Colonic mucosa (tissue), 4 donors: ENCODE measurements around the gene OR56A5. TPM values are rescaled to one million over a fixed set of nuclear protein-coding genes. Genes with fewer than 3 reads are reported as not detected.

ENCODE experiments used
- DNase-seq: peaks from one replicate; pipeline ENCODE4 v3.0.0-alpha.2; 2020
- H3K27ac ChIP-seq: fragments of 200-600 bp; one replicate; pipeline ENCODE4 v1.8.0; 2021
- H3K27me3 ChIP-seq: fragments of 200-600 bp; one replicate; pipeline ENCODE4 v1.8.0; 2021
- H3K36me3 ChIP-seq: fragments of 200-600 bp; one replicate; pipeline ENCODE4 v1.8.0; 2021
- H3K4me1 ChIP-seq: fragments of 200-600 bp; one replicate; pipeline ENCODE4 v1.8.0; 2021; ENCODE audit warnings: mild to moderate bottlenecking
- H3K4me3 ChIP-seq: fragments of 200-600 bp; one replicate; pipeline ENCODE4 v1.8.0; 2021
- H3K9ac ChIP-seq, 2 donors: one replicate each; pipeline ENCODE4 v1.7.0; 2013; ENCODE audit warnings: control low read depth in 2 of 2, low read depth in 2 of 2, low read length in 2 of 2
- H3K9me3 ChIP-seq: fragments of 200-600 bp; one replicate; pipeline ENCODE4 v1.8.0; 2021
- CTCF ChIP-seq: fragments of 200-600 bp; IDR thresholded peaks from one replicate; pipeline ENCODE4 v1.8.0; 2022; ENCODE audit warnings: antibody characterized with exemption, mild to moderate bottlenecking
- intact Hi-C: fragments of 100-400 bp; cut with DNase I; formaldehyde crosslinking; loops from one replicate; pipeline ENCODE4 v1.14.1; 2022
- total RNA-seq, 2 donors: library from RNA; stranded (reverse); fragmentation: NEBNext Ultra II Directional in 1 of 2; extraction: Animal tissue kit (Norgen Biotek cat#: 25700) in 1 of 2; gene quantifications; one replicate each; pipeline ENCODE4 v1.2.1, GENCODE V29; 2021
- donor health status: healthy.
- donor health status: DM: no; HTN: no; CAD: no.
- donor health status: DM: no; HTN: no; CAD: no.

The OR56A5 gene
- total RNA-seq, 2 donors from 2014 or later, result not detected

DNA sequence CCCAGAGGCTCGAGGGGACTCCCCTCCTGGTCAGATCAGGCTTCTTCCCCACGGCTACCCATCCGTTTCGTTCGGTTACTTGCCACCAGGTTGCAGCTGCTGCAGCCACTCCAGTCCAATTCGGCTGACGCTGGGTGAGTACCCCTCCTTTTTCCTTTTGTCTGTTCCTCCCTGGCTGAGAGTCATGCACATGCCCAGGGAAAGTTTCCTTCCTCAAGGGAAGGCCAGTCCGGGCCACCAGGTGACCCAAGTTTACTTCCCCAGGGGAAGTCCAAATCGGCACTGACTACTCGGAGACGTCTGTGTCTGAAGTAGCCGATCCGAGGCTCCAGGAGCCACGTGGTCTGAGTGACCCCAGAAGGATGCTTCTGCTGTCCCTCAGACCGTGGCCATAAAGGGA lies 39.5 kb downstream of the OR56A5 start:
- intact Hi-C loops, result no loop called here
- no peaks in the 10 kb centered on the region for H3K9me3 ChIP-seq
- H3K27me3 ChIP-seq, result no peaks in the 10 kb centered on the region
- H3K4me3 ChIP-seq, result no peak overlapping the region
- H3K4me1 ChIP-seq, result no peaks in the 10 kb centered on the region
- TF ChIP-seq CTCF, result no peak
- no peak for DNase-seq
- H3K27ac ChIP-seq, result no peak overlapping the region
- no peaks in the 10 kb centered on the region for H3K36me3 ChIP-seq
- H3K9ac ChIP-seq, result no peak overlapping the region

- no peak for TF ChIP-seq CTCF
- Histone ChIP-seq H3K4me3 (no peak overlapping the region), H3K4me1 (no peaks in the 10 kb centered on the region), H3K9me3 (no peaks in the 10 kb centered on the region), H3K27ac (no peak overlapping the region), H3K36me3 (no peaks in the 10 kb centered on the region), H3K9ac (no peak overlapping the region), H3K27me3 (no peaks in the 10 kb centered on the region)
- DNase-seq, result no peak
- intact Hi-C loops, result no loop called here
Measured at GRCh38 chr11:5928271-5928670, 40.0 kb downstream of the OR56A5 start.

GRCh38 chr11:5923794-5924193 lies 44.5 kb downstream of the OR56A5 start:
- no peak overlapping the region for H3K9ac ChIP-seq
- H3K4me3 ChIP-seq, result no peak overlapping the region
- no peaks in the 10 kb centered on the region for H3K4me1 ChIP-seq
- no peaks in the 10 kb centered on the region for H3K36me3 ChIP-seq
- H3K27ac ChIP-seq, result no peak overlapping the region
- no peak for TF ChIP-seq CTCF
- intact Hi-C loops, result no loop called here
- DNase-seq, result no peak
- H3K9me3 ChIP-seq, result no peaks in the 10 kb centered on the region
- no peaks in the 10 kb centered on the region for H3K27me3 ChIP-seq

GRCh38 chr11:5923427-5923776 lies 44.9 kb downstream of the OR56A5 start:
- TF ChIP-seq CTCF, result no peak
- Histone ChIP-seq H3K27ac (no peak overlapping the region), H3K9ac (no peak overlapping the region), H3K27me3 (no peaks in the 10 kb centered on the region), H3K4me1 (no peaks in the 10 kb centered on the region), H3K36me3 (no peaks in the 10 kb centered on the region), H3K4me3 (no peak overlapping the region), H3K9me3 (no peaks in the 10 kb centered on the region)
- no peak for DNase-seq
- intact Hi-C loops, result no loop called here

DNA sequence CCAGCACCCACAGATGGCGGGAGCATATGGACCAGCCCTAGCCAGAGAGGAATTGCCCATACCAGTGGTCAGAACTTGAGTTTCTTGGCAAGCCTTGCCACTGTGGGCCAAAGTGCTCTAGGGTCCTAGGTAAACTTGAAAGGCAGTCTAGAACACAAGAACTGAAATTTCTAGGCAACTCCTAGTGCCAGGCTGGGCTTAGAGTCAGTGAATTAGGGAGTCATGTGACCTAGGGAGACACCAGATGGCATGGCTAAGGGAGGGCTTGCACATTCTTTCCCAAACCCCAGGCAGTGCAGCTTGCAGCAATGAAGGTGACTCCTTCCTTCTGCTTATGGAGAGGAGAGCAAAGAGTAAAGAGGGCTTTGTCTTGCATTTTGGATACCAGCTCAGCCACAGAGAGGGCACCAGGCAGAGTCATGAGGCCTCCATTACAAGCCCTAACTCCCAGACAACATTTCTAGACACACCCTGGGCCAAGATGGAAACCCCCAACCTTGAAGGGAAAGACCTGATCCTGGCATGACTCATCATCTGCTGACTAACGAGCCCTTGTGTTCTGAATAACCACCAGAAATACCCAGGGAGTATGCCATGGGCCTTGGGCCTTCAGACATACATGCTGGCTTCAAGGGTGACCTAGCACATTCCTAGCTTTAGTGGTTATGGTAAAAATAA lies 45.4 kb downstream of the OR56A5 start:
- no peak overlapping the region for H3K9ac ChIP-seq
- TF ChIP-seq CTCF, result no peak
- no peak overlapping the region for H3K4me3 ChIP-seq
- H3K27me3 ChIP-seq, result no peaks in the 10 kb centered on the region
- no peaks in the 10 kb centered on the region for H3K36me3 ChIP-seq
- no peaks in the 10 kb centered on the region for H3K9me3 ChIP-seq
- DNase-seq, result no peak
- no peaks in the 10 kb centered on the region for H3K4me1 ChIP-seq
- intact Hi-C loops, result no loop called here
- H3K27ac ChIP-seq, result no peak overlapping the region

Other genes with a start within 250 kb of the OR56A5 start
- not detected for gene OR56B1, start 232.0 kb downstream of the OR56A5 start, total RNA-seq
- gene OR52N4, start 214.3 kb downstream of the OR56A5 start, total RNA-seq, result not detected
- gene OR52N5, start 185.1 kb downstream of the OR56A5 start, total RNA-seq, result not detected
- not detected for gene OR52N1, start 177.2 kb downstream of the OR56A5 start, total RNA-seq
- not detected for gene OR52N2, start 159.6 kb downstream of the OR56A5 start, total RNA-seq
- gene OR52E6, start 126.6 kb downstream of the OR56A5 start, total RNA-seq, result not detected
- not detected for gene OR52E8, start 110.8 kb downstream of the OR56A5 start, total RNA-seq
- gene OR52E4, start 87.9 kb downstream of the OR56A5 start, total RNA-seq, result not detected
- not detected for gene OR52E5, start 75.3 kb downstream of the OR56A5 start, total RNA-seq
- not detected for gene OR56A3, start 26.2 kb downstream of the OR56A5 start, total RNA-seq
- gene OR52L1, start 18.5 kb upstream of the OR56A5 start, total RNA-seq, result not detected
- not detected for gene OR56A4, start 38.5 kb upstream of the OR56A5 start, total RNA-seq
- gene OR56A1, start 62.3 kb upstream of the OR56A5 start, total RNA-seq, result not detected
- gene OR56B4, start 139.2 kb upstream of the OR56A5 start, total RNA-seq, result not detected
- gene OR52B2, start 201.8 kb upstream of the OR56A5 start, total RNA-seq, result under 1 TPM in 1 of 2 donors, not detected in 1; 0.25 TPM
- gene OR52W1, start 230.7 kb upstream of the OR56A5 start, total RNA-seq, result not detected
- gene C11orf42, start 237.1 kb upstream of the OR56A5 start, total RNA-seq, result not detected